ENCODE results near the gene SUN1. TPM values are rescaled to one million over a fixed set of nuclear protein-coding genes. Genes with fewer than 3 reads are reported as not detected.

The SUN1 gene
- total and polyA plus RNA-seq, 2 experiments from 2014 or later: 63.3 to 145 TPM

DNA sequence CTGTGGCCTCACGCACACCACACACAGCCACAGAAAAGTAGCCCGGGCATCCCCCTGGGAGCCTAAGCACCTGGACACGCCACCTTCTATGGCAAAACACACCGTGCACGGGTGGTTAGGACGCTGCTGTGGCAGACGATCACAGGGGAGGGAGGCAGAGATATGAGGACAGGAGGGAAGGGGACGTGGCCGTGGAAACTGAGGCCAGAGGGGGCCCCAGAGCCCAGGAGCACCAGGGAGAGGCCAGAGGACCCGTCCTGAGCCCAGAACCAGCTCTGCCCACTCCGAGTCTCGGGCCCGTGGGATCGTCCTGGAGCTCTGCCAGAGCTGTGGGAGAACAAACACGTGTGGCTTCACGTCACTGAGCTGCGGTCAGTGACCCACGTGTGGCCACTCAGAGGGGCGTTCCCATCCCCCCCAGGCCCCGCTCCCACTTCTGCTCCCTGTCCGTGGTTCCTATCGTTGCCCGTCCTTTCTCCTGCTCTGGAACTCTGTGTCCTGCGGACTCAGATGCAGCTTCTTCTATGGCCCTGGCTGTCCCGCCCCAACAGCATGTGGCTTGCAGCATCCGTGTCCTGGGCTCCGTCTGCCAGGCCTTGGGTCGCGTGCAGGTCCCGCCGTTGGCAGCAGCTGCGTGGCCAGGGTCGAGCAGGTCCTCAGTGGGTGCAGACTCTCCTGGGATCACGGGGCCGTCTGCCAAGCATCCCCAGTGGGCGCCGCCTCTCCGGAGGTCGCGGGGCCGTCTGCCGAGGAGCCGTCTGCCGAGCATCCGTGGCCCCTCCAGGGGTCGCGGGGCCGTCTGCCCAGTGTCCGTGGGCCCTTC, 75.1 kb downstream of the SUN1 start:
- Histone ChIP-seq H3K79me2 (replicated peaks; ENCODE audit: insufficient read depth) (no peaks in the 10 kb centered on the region), H3K27me3 (ENCODE audit: insufficient read depth) (peaks cover 8% of the 10 kb centered on the region), H3K27ac (ENCODE audit: low read depth) (no peak overlapping the region), H3K9me2 (ENCODE audit: insufficient read depth) (no peaks in the 10 kb centered on the region), H3F3A (replicated peaks; ENCODE audit: low read depth) (no peaks in the 10 kb centered on the region), H3K4me2 (no peak overlapping the region), H4K20me1 (replicated peaks; ENCODE audit: insufficient read depth) (no peaks in the 10 kb centered on the region), H3K4me1 (ENCODE audit: insufficient read depth) (no peaks in the 10 kb centered on the region), H2AFZ (no peak overlapping the region), H3K36me3 (ENCODE audit: insufficient read depth) (no peaks in the 10 kb centered on the region), H3K4me3 (no peak overlapping the region)
- Mint-ChIP-seq H3K27me3 (ENCODE audit: insufficient read depth, low read depth, poor library complexity) (peaks cover 12% of the 10 kb centered on the region), H3K27ac (no peak overlapping the region), H3K4me3 (no peak overlapping the region), H3K36me3 (ENCODE audit: low read depth) (no peaks in the 10 kb centered on the region), H3K9me3 (no peaks in the 10 kb centered on the region), H3K4me1 (peaks cover 4% of the 10 kb centered on the region; the same call in 1 of the 3 replicates)
- DNase-seq (ENCODE audit: low spot score) (no peak), ATAC-seq (no peak)
- TF ChIP-seq, protein P1, sequence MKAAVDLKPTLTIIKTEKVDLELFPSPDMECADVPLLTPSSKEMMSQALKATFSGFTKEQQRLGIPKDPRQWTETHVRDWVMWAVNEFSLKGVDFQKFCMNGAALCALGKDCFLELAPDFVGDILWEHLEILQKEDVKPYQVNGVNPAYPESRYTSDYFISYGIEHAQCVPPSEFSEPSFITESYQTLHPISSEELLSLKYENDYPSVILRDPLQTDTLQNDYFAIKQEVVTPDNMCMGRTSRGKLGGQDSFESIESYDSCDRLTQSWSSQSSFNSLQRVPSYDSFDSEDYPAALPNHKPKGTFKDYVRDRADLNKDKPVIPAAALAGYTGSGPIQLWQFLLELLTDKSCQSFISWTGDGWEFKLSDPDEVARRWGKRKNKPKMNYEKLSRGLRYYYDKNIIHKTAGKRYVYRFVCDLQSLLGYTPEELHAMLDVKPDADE (IDR thresholded peaks at IDR 0.05): no peak
- TF ChIP-seq STAT1 (IDR thresholded peaks at IDR 0.05; ENCODE audit: unreplicated experiment): no peak

DNA sequence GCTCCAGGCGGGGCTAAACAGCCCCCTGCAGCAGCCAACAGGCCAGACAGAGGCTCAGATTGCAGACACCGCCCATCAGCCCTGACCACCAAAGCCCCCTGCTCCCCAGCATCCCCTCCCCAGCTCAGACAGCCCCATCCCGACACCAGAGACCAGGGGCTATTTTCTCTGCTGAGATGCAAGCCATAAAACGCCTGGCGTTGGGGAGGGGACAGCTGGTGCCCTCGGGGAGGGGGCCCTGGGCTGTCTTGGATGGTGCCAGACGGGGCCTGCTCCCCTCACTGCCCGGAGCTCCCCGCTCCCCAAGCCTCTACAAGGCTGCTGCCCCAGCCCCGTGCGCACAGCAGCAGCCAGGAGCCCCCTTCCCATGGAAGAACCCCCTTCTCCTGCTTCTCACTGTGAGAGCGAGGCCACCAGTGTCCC, 75.9 kb downstream of the SUN1 start:
- no peak overlapping the region for H3K4me2 ChIP-seq
- H3K79me2 ChIP-seq (replicated peaks; ENCODE audit: insufficient read depth): no peaks in the 10 kb centered on the region
- H3K9me3 Mint-ChIP-seq: no peaks in the 10 kb centered on the region
- H3K27me3 Mint-ChIP-seq (ENCODE audit: insufficient read depth, low read depth, poor library complexity): peaks cover 12% of the 10 kb centered on the region
- H3K9me2 ChIP-seq (ENCODE audit: insufficient read depth): no peaks in the 10 kb centered on the region
- 0 out of 2 replicates have a peak overlapping the region, but pooled peaks have one; percentile 52 for H2AFZ ChIP-seq
- no peak overlapping the region for H3K4me3 ChIP-seq
- H4K20me1 ChIP-seq (replicated peaks; ENCODE audit: insufficient read depth): no peaks in the 10 kb centered on the region
- H3K27ac Mint-ChIP-seq: no peak overlapping the region
- no peak overlapping the region for H3K27ac ChIP-seq (ENCODE audit: low read depth)
- no peak for DNase-seq (ENCODE audit: low spot score)
- H3K27me3 ChIP-seq (ENCODE audit: insufficient read depth): peaks cover 8% of the 10 kb centered on the region
- no peaks in the 10 kb centered on the region for H3F3A ChIP-seq (replicated peaks; ENCODE audit: low read depth)
- ATAC-seq: no peak; the same call in 2 of the 3 replicates
- H3K36me3 Mint-ChIP-seq (ENCODE audit: low read depth): no peaks in the 10 kb centered on the region
- no peaks in the 10 kb centered on the region for H3K36me3 ChIP-seq (ENCODE audit: insufficient read depth)
- H3K4me1 ChIP-seq (ENCODE audit: insufficient read depth): no peaks in the 10 kb centered on the region
- H3K4me3 Mint-ChIP-seq: no peak overlapping the region
- H3K4me1 Mint-ChIP-seq: peaks cover 4% of the 10 kb centered on the region; the same call in 1 of the 3 replicates
- TF ChIP-seq JUNB (IDR thresholded peaks at IDR 0.05; ENCODE audit: unreplicated experiment): no peak
- TF ChIP-seq ZNF331 (CRISPR knock-in tag; IDR thresholded peaks at IDR 0.05; ENCODE audit: low read depth): no peak
- TF ChIP-seq, protein P1 (IDR thresholded peaks at IDR 0.05): no peak
- no peak for TF ChIP-seq EZH2phosphoT487 (IDR thresholded peaks at IDR 0.05; ENCODE audit: unreplicated experiment)
- TF ChIP-seq, protein P2, sequence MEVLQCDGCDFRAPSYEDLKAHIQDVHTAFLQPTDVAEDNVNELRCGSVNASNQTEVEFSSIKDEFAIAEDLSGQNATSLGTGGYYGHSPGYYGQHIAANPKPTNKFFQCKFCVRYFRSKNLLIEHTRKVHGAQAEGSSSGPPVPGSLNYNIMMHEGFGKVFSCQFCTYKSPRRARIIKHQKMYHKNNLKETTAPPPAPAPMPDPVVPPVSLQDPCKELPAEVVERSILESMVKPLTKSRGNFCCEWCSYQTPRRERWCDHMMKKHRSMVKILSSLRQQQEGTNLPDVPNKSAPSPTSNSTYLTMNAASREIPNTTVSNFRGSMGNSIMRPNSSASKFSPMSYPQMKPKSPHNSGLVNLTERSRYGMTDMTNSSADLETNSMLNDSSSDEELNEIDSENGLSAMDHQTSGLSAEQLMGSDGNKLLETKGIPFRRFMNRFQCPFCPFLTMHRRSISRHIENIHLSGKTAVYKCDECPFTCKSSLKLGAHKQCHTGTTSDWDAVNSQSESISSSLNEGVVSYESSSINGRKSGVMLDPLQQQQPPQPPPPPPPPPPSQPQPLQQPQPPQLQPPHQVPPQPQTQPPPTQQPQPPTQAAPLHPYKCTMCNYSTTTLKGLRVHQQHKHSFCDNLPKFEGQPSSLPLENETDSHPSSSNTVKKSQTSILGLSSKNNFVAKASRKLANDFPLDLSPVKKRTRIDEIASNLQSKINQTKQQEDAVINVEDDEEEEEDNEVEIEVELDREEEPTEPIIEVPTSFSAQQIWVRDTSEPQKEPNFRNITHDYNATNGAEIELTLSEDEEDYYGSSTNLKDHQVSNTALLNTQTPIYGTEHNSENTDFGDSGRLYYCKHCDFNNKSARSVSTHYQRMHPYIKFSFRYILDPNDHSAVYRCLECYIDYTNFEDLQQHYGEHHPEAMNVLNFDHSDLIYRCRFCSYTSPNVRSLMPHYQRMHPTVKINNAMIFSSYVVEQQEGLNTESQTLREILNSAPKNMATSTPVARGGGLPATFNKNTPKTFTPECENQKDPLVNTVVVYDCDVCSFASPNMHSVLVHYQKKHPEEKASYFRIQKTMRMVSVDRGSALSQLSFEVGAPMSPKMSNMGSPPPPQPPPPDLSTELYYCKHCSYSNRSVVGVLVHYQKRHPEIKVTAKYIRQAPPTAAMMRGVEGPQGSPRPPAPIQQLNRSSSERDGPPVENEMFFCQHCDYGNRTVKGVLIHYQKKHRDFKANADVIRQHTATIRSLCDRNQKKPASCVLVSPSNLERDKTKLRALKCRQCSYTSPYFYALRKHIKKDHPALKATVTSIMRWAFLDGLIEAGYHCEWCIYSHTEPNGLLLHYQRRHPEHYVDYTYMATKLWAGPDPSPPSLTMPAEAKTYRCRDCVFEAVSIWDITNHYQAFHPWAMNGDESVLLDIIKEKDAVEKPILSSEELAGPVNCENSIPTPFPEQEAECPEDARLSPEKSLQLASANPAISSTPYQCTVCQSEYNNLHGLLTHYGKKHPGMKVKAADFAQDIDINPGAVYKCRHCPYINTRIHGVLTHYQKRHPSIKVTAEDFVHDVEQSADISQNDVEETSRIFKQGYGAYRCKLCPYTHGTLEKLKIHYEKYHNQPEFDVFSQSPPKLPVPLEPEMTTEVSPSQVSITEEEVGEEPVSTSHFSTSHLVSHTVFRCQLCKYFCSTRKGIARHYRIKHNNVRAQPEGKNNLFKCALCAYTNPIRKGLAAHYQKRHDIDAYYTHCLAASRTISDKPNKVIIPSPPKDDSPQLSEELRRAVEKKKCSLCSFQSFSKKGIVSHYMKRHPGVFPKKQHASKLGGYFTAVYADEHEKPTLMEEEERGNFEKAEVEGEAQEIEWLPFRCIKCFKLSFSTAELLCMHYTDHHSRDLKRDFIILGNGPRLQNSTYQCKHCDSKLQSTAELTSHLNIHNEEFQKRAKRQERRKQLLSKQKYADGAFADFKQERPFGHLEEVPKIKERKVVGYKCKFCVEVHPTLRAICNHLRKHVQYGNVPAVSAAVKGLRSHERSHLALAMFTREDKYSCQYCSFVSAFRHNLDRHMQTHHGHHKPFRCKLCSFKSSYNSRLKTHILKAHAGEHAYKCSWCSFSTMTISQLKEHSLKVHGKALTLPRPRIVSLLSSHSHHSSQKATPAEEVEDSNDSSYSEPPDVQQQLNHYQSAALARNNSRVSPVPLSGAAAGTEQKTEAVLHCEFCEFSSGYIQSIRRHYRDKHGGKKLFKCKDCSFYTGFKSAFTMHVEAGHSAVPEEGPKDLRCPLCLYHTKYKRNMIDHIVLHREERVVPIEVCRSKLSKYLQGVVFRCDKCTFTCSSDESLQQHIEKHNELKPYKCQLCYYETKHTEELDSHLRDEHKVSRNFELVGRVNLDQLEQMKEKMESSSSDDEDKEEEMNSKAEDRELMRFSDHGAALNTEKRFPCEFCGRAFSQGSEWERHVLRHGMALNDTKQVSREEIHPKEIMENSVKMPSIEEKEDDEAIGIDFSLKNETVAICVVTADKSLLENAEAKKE (CRISPR knock-in tag; IDR thresholded peaks at IDR 0.05): no peak
- TF ChIP-seq, protein P3, sequence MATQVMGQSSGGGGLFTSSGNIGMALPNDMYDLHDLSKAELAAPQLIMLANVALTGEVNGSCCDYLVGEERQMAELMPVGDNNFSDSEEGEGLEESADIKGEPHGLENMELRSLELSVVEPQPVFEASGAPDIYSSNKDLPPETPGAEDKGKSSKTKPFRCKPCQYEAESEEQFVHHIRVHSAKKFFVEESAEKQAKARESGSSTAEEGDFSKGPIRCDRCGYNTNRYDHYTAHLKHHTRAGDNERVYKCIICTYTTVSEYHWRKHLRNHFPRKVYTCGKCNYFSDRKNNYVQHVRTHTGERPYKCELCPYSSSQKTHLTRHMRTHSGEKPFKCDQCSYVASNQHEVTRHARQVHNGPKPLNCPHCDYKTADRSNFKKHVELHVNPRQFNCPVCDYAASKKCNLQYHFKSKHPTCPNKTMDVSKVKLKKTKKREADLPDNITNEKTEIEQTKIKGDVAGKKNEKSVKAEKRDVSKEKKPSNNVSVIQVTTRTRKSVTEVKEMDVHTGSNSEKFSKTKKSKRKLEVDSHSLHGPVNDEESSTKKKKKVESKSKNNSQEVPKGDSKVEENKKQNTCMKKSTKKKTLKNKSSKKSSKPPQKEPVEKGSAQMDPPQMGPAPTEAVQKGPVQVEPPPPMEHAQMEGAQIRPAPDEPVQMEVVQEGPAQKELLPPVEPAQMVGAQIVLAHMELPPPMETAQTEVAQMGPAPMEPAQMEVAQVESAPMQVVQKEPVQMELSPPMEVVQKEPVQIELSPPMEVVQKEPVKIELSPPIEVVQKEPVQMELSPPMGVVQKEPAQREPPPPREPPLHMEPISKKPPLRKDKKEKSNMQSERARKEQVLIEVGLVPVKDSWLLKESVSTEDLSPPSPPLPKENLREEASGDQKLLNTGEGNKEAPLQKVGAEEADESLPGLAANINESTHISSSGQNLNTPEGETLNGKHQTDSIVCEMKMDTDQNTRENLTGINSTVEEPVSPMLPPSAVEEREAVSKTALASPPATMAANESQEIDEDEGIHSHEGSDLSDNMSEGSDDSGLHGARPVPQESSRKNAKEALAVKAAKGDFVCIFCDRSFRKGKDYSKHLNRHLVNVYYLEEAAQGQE (IDR thresholded peaks at IDR 0.05; ENCODE audit: unreplicated experiment): no peak
- no peak for TF ChIP-seq POLR2AphosphoS5 (IDR thresholded peaks at IDR 0.05; ENCODE audit: low read depth)

Measured in GM23338 (cell line).